ENCODE measurements around the gene OTOGL. TPM values are rescaled to one million over a fixed set of nuclear protein-coding genes. Genes with fewer than 3 reads are reported as not detected.

The OTOGL gene
- total RNA-seq, 3 donors from 2014 or later: 0.10 to 0.66 (median 0.61) TPM

DNA sequence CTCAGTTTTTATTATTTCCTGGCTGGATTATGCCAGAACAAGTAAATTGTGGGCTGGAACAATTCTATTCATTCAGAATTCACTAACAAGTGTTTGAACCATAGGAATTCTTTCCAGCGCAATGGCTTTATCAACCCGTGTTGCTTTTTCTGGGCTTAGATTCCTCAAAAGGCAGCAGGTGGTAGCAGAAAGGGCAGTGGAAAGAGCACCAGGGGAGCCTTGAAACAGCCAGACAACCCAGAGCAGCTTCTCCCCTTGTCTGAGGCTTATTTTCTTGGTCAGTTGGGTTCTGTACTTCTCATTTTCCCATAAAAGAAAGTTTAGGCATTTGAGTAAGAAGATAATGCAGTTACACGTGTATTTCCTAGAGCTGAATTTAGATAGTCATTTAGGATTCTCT, 130.7 kb downstream of the OTOGL start:
- Histone ChIP-seq H3K36me3 (ENCODE audit: low read depth) (no peaks in the 10 kb centered on the region), H3K4me3 (no peak overlapping the region), H3K4me1 (ENCODE audit: low read depth) (no peaks in the 10 kb centered on the region), H3K9me3 (no peaks in the 10 kb centered on the region)
- ATAC-seq: no peak
- no peak for TF ChIP-seq CTCF (IDR thresholded peaks at IDR 0.05)
- intact Hi-C loops (cut with DNase I, micrococcal nuclease): no loop called here
- no peak for DNase-seq

GRCh38 chr12:80232837-80233236, 133.5 kb downstream of the OTOGL start:
- intact Hi-C loops (cut with DNase I, micrococcal nuclease): no loop called here
- Histone ChIP-seq H3K4me1 (ENCODE audit: low read depth) (no peaks in the 10 kb centered on the region), H3K9me3 (no peaks in the 10 kb centered on the region), H3K4me3 (no peak overlapping the region), H3K36me3 (ENCODE audit: low read depth) (no peaks in the 10 kb centered on the region)
- TF ChIP-seq CTCF (IDR thresholded peaks at IDR 0.05): no peak
- no peak for ATAC-seq
- DNase-seq: no peak

DNA sequence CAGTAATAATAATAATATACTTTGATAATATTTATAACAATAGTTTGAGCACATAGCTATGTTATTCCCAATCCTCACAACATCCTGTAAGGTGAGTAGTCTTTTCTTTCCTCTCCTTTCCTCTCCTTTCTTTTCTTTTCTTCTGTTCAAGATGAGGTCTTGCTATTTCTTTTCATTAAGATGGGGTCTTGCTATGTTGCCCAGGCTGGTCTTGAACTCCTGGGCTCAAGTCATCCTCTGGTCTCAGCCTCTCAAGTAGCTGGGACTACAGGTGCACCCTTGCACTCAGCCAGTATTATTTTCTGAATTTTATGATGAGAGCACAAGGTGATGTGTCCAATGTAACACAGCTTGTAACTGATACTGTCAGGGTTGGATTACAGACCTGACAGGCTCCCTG, 134.6 kb downstream of the OTOGL start:
- ATAC-seq: no peak
- TF ChIP-seq CTCF (IDR thresholded peaks at IDR 0.05): no peak
- Histone ChIP-seq H3K36me3 (ENCODE audit: low read depth) (no peaks in the 10 kb centered on the region), H3K4me3 (no peak overlapping the region), H3K9me3 (no peaks in the 10 kb centered on the region), H3K4me1 (ENCODE audit: low read depth) (no peaks in the 10 kb centered on the region)
- no peak for DNase-seq
- intact Hi-C loops (cut with DNase I, micrococcal nuclease): no loop called here

DNA sequence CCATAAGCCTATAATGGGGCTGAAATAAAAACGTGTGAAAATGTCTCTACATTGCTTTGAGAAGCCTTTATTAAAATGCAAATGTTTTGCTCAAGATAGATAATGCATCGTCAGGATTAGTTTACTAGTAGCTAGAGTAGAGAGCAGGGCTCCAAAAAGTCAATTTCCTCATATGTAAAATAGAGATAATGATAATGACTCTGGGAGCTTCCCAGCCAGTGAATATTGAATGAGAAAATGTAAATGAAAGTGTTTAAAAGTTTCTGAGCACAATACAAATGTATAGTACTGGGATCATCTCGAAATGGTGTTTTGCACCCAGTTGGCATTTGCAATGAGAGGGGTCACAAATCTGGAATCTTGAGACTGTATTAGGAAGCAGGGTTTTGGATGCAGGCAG, 135.3 kb downstream of the OTOGL start:
- Histone ChIP-seq H3K4me1 (ENCODE audit: low read depth) (no peaks in the 10 kb centered on the region), H3K36me3 (ENCODE audit: low read depth) (no peaks in the 10 kb centered on the region), H3K9me3 (no peaks in the 10 kb centered on the region), H3K4me3 (no peak overlapping the region)
- no peak for TF ChIP-seq CTCF (IDR thresholded peaks at IDR 0.05)
- no peak for DNase-seq
- intact Hi-C loops (cut with DNase I, micrococcal nuclease): no loop called here
- ATAC-seq: no peak

- H3K4me1 ChIP-seq (ENCODE audit: low read depth): no peaks in the 10 kb centered on the region
- ATAC-seq (no peak), DNase-seq (no peak)
- no peaks in the 10 kb centered on the region for H3K36me3 ChIP-seq (ENCODE audit: low read depth)
- TF ChIP-seq CTCF (IDR thresholded peaks at IDR 0.05): no peak
- intact Hi-C loops (cut with DNase I, micrococcal nuclease): no loop called here
- H3K9me3 ChIP-seq: no peaks in the 10 kb centered on the region
- H3K4me3 ChIP-seq: no peak overlapping the region
Measured at GRCh38 chr12:80235944-80236343, 136.6 kb downstream of the OTOGL start.

DNA sequence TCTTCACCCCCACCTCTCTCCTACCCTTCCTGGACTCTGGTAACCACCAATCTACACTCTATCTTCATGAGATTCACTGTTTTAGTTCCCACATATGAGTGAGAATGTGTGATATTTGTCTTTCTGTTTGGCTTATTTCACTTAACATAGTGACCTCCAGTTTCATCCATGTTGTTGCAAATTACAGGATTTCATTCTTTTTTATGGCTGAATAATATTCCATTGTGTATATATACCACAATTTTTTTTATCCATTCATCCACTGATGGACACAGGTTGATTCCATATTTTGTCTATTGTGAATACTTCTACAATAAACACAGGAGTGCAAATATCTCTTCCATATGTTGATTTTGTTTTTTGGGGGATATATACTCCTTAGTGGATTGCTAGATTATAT, 140.5 kb downstream of the OTOGL start:
- no peaks in the 10 kb centered on the region for H3K9me3 ChIP-seq
- H3K4me1 ChIP-seq (ENCODE audit: low read depth): no peaks in the 10 kb centered on the region
- TF ChIP-seq CTCF (IDR thresholded peaks at IDR 0.05): no peak
- no peak overlapping the region for H3K4me3 ChIP-seq
- no peak for DNase-seq
- intact Hi-C loops (cut with DNase I, micrococcal nuclease): no loop called here
- no peaks in the 10 kb centered on the region for H3K36me3 ChIP-seq (ENCODE audit: low read depth)
- ATAC-seq: no peak

All from mucosa of descending colon (tissue), 3 donors.